ENCODE measurements around the gene KRR1.
"Not testable (repeated sequence)": the region's sequence is repeated elsewhere in the genome, so short reads cannot be mapped to it uniquely, and the experiment has no call there.

KRR1 gene

GRCh38 chr12:75478116-75478794 lies 33.2 kb downstream of the KRR1 start:
- Histone ChIP-seq H3K27ac (ENCODE audit: low read length) (no peak overlapping the region), H3K36me3 (ENCODE audit: control insufficient read depth, insufficient read depth, low read length) (no peaks in the 10 kb centered on the region), H3K4me1 (ENCODE audit: control insufficient read depth, insufficient read depth, low read length) (peaks cover 2% of the 10 kb centered on the region; the same call in 1 of the 2 replicates), H3K4me3 (ENCODE audit: low read length) (no peak overlapping the region), H3K9me3 (ENCODE audit: control insufficient read depth, insufficient read depth, low read length) (no peaks in the 10 kb centered on the region), H3K27me3 (ENCODE audit: control insufficient read depth, insufficient read depth, low read length) (no peaks in the 10 kb centered on the region)
- no peak for DNase-seq (ENCODE audit: low read depth, low spot score)
- WGBS (ENCODE audit: insufficient coverage, insufficient read length): no CpG with 5 or more reads among the region's 5 CpGs

- Histone ChIP-seq H3K27me3 (ENCODE audit: control insufficient read depth, insufficient read depth, low read length) (no peaks in the 10 kb centered on the region), H3K27ac (ENCODE audit: low read length) (no peak overlapping the region), H3K9me3 (ENCODE audit: control insufficient read depth, insufficient read depth, low read length) (no peaks in the 10 kb centered on the region), H3K36me3 (ENCODE audit: control insufficient read depth, insufficient read depth, low read length) (no peaks in the 10 kb centered on the region), H3K4me1 (ENCODE audit: control insufficient read depth, insufficient read depth, low read length) (peaks cover 2% of the 10 kb centered on the region; the same call in 1 of the 2 replicates), H3K4me3 (ENCODE audit: low read length) (no peak overlapping the region)
- no CpG with 5 or more reads among the region's 2 CpGs for WGBS (ENCODE audit: insufficient coverage, insufficient read length)
- DNase-seq (ENCODE audit: low read depth, low spot score): no peak
Observed at GRCh38 chr12:75477137-75477536, 34.3 kb downstream of the KRR1 start.

DNA sequence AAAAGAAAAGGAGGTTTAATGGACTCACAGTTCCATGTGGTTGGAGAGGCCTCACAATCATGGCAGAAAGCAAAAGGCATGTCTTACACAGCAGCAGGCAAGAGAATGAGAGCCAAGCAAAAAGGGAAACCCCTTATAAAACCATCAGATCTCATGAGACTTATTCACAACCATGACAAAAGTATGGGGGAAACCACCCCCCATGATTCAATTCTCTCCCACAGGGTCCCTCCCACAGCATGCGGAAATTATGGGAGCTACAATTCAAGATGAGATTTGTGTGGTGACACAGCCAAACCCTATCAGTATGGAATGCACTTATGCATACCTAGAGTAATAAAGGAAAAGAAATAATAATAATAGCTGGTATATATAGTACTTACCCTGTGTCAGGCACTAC lies 35.3 kb downstream of the KRR1 start:
- H3K27me3 ChIP-seq (ENCODE audit: control insufficient read depth, insufficient read depth, low read length): no peaks in the 10 kb centered on the region
- WGBS (ENCODE audit: insufficient coverage, insufficient read length): no CpG with 5 or more reads among the region's 1 CpG

GRCh38 chr12:75474116-75474515 lies 37.3 kb downstream of the KRR1 start:
- DNase-seq (ENCODE audit: low read depth, low spot score): no peak
- no peak overlapping the region for H3K27ac ChIP-seq (ENCODE audit: low read length)
- H3K36me3 ChIP-seq (ENCODE audit: control insufficient read depth, insufficient read depth, low read length): no peaks in the 10 kb centered on the region
- no peaks in the 10 kb centered on the region for H3K4me1 ChIP-seq (ENCODE audit: control insufficient read depth, insufficient read depth, low read length)
- H3K4me3 ChIP-seq (ENCODE audit: low read length): no peak overlapping the region
- no CpG with 5 or more reads among the region's 2 CpGs for WGBS (ENCODE audit: insufficient coverage, insufficient read length)
- no peaks in the 10 kb centered on the region for H3K9me3 ChIP-seq (ENCODE audit: control insufficient read depth, insufficient read depth, low read length)
- H3K27me3 ChIP-seq (ENCODE audit: control insufficient read depth, insufficient read depth, low read length): no peaks in the 10 kb centered on the region

More for the DNA sequence above, 35.3 kb downstream of the KRR1 start:
- Histone ChIP-seq H3K36me3 (ENCODE audit: control insufficient read depth, insufficient read depth, low read length) (no peaks in the 10 kb centered on the region), H3K4me1 (ENCODE audit: control insufficient read depth, insufficient read depth, low read length) (peaks cover 2% of the 10 kb centered on the region; the same call in 1 of the 2 replicates), H3K27ac (ENCODE audit: low read length) (no peak overlapping the region), H3K9me3 (ENCODE audit: control insufficient read depth, insufficient read depth, low read length) (no peaks in the 10 kb centered on the region), H3K4me3 (ENCODE audit: low read length) (no peak overlapping the region)
- DNase-seq (ENCODE audit: low read depth, low spot score): no peak

GRCh38 chr12:75471902-75472890 lies 39.2 kb downstream of the KRR1 start:
- WGBS (ENCODE audit: insufficient coverage, insufficient read length): no CpG with 5 or more reads among the region's 6 CpGs
- Histone ChIP-seq H3K27ac (ENCODE audit: low read length) (no peak overlapping the region), H3K36me3 (ENCODE audit: control insufficient read depth, insufficient read depth, low read length) (no peaks in the 10 kb centered on the region), H3K4me3 (ENCODE audit: low read length) (no peak overlapping the region), H3K4me1 (ENCODE audit: control insufficient read depth, insufficient read depth, low read length) (no peaks in the 10 kb centered on the region), H3K9me3 (ENCODE audit: control insufficient read depth, insufficient read depth, low read length) (no peaks in the 10 kb centered on the region), H3K27me3 (ENCODE audit: control insufficient read depth, insufficient read depth, low read length) (no peaks in the 10 kb centered on the region)
- no peak for DNase-seq (ENCODE audit: low read depth, low spot score)

DNA sequence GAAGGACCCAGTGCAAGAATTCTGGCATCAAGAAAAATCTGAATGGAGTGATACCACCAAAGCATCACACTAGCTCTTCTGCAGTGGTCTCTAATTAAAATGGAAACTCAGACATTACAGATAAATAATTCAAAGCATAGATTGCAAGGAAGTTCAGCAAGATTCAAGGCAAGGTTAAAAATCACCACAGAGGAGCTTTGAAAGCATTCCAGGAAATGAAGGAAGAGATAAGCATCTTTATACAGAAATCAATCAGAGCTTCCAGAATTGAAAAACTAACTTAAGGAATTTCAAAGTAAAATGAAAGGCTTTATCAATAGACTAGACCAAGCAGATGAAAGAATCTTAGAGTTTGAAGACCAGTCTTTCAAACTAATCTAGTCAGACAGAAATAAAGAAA lies 51.2 kb downstream of the KRR1 start:
- H3K4me3 ChIP-seq (ENCODE audit: low read length): no peak overlapping the region
- H3K9me3 ChIP-seq (ENCODE audit: control insufficient read depth, insufficient read depth, low read length): no peaks in the 10 kb centered on the region; the same call in none of the 2 replicates
- no peaks in the 10 kb centered on the region for H3K4me1 ChIP-seq (ENCODE audit: control insufficient read depth, insufficient read depth, low read length)
- no peaks in the 10 kb centered on the region for H3K36me3 ChIP-seq (ENCODE audit: control insufficient read depth, insufficient read depth, low read length)
- DNase-seq (ENCODE audit: low read depth, low spot score): no peak
- H3K27ac ChIP-seq (ENCODE audit: low read length): no peak overlapping the region
- no peaks in the 10 kb centered on the region for H3K27me3 ChIP-seq (ENCODE audit: control insufficient read depth, insufficient read depth, low read length)

DNA sequence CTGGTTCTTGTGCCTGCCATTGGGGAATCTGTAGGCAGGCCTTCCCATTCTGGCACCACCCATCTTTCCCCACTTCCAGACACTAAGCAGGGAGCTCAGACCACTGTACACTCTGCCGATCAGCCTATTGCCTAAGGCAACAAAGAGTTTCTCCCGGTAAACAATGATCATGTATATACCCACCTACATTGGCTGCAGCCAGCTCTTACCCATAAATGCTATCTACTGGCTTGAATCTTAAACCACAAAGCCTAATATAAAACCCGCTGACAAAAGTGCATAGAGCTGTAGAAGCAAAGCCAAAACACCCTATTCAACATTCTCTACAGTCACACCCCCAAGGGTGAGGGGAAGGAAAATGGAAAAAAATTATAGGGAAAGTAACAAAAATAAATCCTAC lies 51.7 kb downstream of the KRR1 start:
- no peaks in the 10 kb centered on the region for H3K27me3 ChIP-seq (ENCODE audit: control insufficient read depth, insufficient read depth, low read length)
- no peak overlapping the region for H3K4me3 ChIP-seq (ENCODE audit: low read length)
- H3K27ac ChIP-seq (ENCODE audit: low read length): no peak overlapping the region
- no peaks in the 10 kb centered on the region for H3K4me1 ChIP-seq (ENCODE audit: control insufficient read depth, insufficient read depth, low read length)
- H3K9me3 ChIP-seq (ENCODE audit: control insufficient read depth, insufficient read depth, low read length): no peaks in the 10 kb centered on the region; the same call in none of the 2 replicates
- WGBS (ENCODE audit: insufficient coverage, insufficient read length): no CpG with 5 or more reads among the region's 3 CpGs
- DNase-seq (ENCODE audit: low read depth, low spot score): no peak
- no peaks in the 10 kb centered on the region for H3K36me3 ChIP-seq (ENCODE audit: control insufficient read depth, insufficient read depth, low read length)

GRCh38 chr12:75457866-75458265 lies 53.5 kb downstream of the KRR1 start:
- H3K4me1 ChIP-seq (ENCODE audit: control insufficient read depth, insufficient read depth, low read length); H3K9me3 ChIP-seq (ENCODE audit: control insufficient read depth, insufficient read depth, low read length); DNase-seq (ENCODE audit: low read depth, low spot score); H3K36me3 ChIP-seq (ENCODE audit: control insufficient read depth, insufficient read depth, low read length); H3K27me3 ChIP-seq (ENCODE audit: control insufficient read depth, insufficient read depth, low read length); H3K27ac ChIP-seq (ENCODE audit: low read length); H3K4me3 ChIP-seq (ENCODE audit: low read length): not testable (repeated sequence)
- WGBS (ENCODE audit: insufficient coverage, insufficient read length): no CpG with 5 or more reads among the region's 9 CpGs

DNA sequence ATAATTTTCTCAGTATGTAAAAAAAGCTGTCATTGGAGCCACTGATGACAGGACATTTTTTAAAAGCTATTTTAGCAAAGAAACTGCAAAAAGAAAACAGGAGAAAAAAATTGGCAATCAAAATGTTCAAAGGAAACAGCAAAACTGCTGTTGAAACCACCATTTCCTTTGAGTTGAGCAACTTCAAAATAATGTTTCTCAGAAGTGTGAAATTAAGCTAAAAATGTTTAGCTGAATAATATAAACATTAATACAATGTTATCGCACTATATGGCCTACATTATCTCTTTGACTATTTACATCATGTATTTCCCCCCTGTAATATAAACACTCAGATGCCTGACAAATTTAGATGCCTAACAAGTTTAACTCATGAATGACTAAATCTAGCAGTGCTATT lies 54.2 kb downstream of the KRR1 start:
- Histone ChIP-seq H3K4me1 (ENCODE audit: control insufficient read depth, insufficient read depth, low read length) (no peaks in the 10 kb centered on the region; the same call in 1 of the 2 replicates), H3K27me3 (ENCODE audit: control insufficient read depth, insufficient read depth, low read length) (no peaks in the 10 kb centered on the region), H3K4me3 (ENCODE audit: low read length) (no peak overlapping the region), H3K27ac (ENCODE audit: low read length) (no peak overlapping the region), H3K9me3 (ENCODE audit: control insufficient read depth, insufficient read depth, low read length) (no peaks in the 10 kb centered on the region; the same call in none of the 2 replicates), H3K36me3 (ENCODE audit: control insufficient read depth, insufficient read depth, low read length) (no peaks in the 10 kb centered on the region)
- WGBS (ENCODE audit: insufficient coverage, insufficient read length): no CpG with 5 or more reads among the region's 1 CpG
- no peak for DNase-seq (ENCODE audit: low read depth, low spot score)

GRCh38 chr12:75455839-75456238 lies 55.6 kb downstream of the KRR1 start:
- no peak overlapping the region for H3K27ac ChIP-seq (ENCODE audit: low read length)

More at GRCh38 chr12:75455839-75456238, 55.6 kb downstream of the KRR1 start:
- Histone ChIP-seq H3K36me3 (ENCODE audit: control insufficient read depth, insufficient read depth, low read length) (no peaks in the 10 kb centered on the region), H3K27me3 (ENCODE audit: control insufficient read depth, insufficient read depth, low read length) (no peaks in the 10 kb centered on the region), H3K9me3 (ENCODE audit: control insufficient read depth, insufficient read depth, low read length) (no peaks in the 10 kb centered on the region; the same call in none of the 2 replicates), H3K4me3 (ENCODE audit: low read length) (no peak overlapping the region), H3K4me1 (ENCODE audit: control insufficient read depth, insufficient read depth, low read length) (no peaks in the 10 kb centered on the region; the same call in 1 of the 2 replicates)
- DNase-seq (ENCODE audit: low read depth, low spot score): no peak
- no CpG with 5 or more reads among the region's 5 CpGs for WGBS (ENCODE audit: insufficient coverage, insufficient read length)
